IPS-18a (cell line): ENCODE results near the gene ATP6V1G2.

Source experiments
- H3K27ac ChIP-seq: one replicate; pipeline ENCODE4 v1.5.1; 2013; ENCODE audit warnings: low read length
- H3K27me3 ChIP-seq: one replicate; pipeline ENCODE4 v1.6.1; 2013; ENCODE audit warnings: mild to moderate bottlenecking, low read length; ENCODE audit not compliant: control insufficient read depth, insufficient read depth
- H3K36me3 ChIP-seq: one replicate; pipeline ENCODE4 v1.6.1; 2013; ENCODE audit warnings: low read depth, low read length; ENCODE audit not compliant: control insufficient read depth
- H3K4me1 ChIP-seq: one replicate; pipeline ENCODE4 v1.6.1; 2013; ENCODE audit warnings: low read depth, low read length; ENCODE audit not compliant: control insufficient read depth
- H3K4me3 ChIP-seq: one replicate; pipeline ENCODE4 v1.5.1; 2013; ENCODE audit warnings: low read length
- H3K9ac ChIP-seq: one replicate; pipeline ENCODE4 v1.6.1; 2013; ENCODE audit warnings: mild to moderate bottlenecking, low read length, moderate library complexity
- H3K9me3 ChIP-seq: one replicate; pipeline ENCODE4 v1.6.1; 2013; ENCODE audit warnings: low read depth, low read length; ENCODE audit not compliant: control insufficient read depth

The ATP6V1G2 gene

DNA sequence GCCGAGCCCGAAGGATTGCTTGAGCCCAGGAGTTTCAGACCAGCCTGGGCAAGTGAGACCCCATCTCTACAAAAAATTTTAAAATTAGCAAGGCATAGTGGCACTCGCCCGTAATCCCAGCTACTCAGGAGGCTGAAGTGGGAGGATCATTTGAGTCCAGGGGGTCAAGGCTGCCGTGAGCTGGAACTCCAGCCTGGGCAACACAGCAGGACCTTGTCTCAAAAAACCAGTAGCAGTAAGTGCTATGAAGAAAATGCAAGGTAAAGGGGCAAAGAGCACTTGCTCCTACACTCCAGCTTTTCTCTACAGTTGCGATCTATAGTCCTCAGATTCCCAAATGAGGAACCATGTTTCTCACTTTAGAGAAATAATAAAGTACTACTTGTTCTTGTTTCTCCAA, 2.8 kb downstream of the ATP6V1G2 start:
- Histone ChIP-seq H3K4me1 (peaks cover 17% of the 10 kb centered on the region), H3K27me3 (no peaks in the 10 kb centered on the region), H3K9ac (no peak overlapping the region), H3K27ac (no peak overlapping the region), H3K9me3 (no peaks in the 10 kb centered on the region), H3K36me3 (peaks cover 22% of the 10 kb centered on the region), H3K4me3 (no peak overlapping the region)

DNA sequence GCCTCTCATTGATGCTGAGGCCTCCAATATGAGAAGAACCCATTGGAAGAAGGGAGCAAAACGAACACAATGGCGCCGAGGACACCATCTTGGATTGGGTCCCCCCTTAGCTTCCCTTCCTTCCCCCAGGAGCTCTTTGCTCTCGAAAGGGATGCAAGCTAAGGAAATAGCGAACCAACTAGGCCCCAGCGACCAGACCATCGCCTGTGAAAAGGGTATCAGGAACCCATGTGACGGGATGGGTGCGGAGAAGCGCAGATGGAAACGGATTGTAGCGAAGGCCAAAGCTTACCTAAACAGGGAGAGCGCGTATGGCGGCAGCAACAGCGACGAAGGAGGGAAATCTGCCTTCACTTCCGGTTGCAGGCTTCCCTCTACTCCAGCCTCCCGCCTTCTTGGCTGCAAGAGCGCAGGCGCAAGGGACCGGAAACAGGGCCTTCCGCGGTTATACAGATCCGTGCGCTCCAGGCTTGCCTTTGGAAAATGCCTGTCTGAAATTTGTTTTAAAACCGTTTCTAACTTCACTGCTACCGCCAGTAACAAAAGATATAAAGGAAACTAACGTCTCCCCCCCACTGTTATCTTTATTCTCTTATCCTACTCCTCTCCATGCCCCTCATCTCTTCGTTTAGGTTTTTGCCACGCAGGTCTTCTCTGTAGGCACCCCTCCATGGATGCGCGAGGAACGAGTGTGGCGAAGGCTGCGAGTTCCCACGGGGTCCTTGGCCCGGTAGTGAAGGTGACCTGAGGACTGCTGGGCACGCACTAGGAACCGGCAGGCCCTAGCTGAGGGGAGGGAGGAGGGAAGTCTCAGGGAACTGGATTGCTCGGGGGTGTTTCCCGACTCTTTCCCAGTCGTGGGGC, 4.5 kb downstream of the ATP6V1G2 start, which contains the start of gene DDX39B:
Gene DDX39B, minus strand, starts transcription at position 346 of the 864 bp plus-strand sequence. CDS start 1,471 bp downstream, outside the sequence.
- peak within 1 kb of the TSS; percentile 87 for H3K4me3 ChIP-seq
- no peaks in the 10 kb centered on the region for H3K27me3 ChIP-seq
- H3K4me1 ChIP-seq: peaks cover 17% of the 10 kb centered on the region
- peak within 1 kb of the TSS; percentile 98 for H3K9ac ChIP-seq
- H3K27ac ChIP-seq: peak within 1 kb of the TSS; percentile 96
- H3K9me3 ChIP-seq: no peaks in the 10 kb centered on the region
- H3K36me3 ChIP-seq: peaks cover 33% of the 10 kb centered on the region

- H3K27ac ChIP-seq: peak overlapping the region; percentile 96
- H3K9ac ChIP-seq: peak overlapping the region; percentile 98
- peak overlapping the region; percentile 87 for H3K4me3 ChIP-seq
- H3K4me1 ChIP-seq: peaks cover 15% of the 10 kb centered on the region
- H3K36me3 ChIP-seq: peaks cover 40% of the 10 kb centered on the region
- H3K27me3 ChIP-seq: no peaks in the 10 kb centered on the region
- no peaks in the 10 kb centered on the region for H3K9me3 ChIP-seq
Observed at GRCh38 chr6:31541059-31541657, 5.2 kb downstream of the ATP6V1G2 start.

DNA sequence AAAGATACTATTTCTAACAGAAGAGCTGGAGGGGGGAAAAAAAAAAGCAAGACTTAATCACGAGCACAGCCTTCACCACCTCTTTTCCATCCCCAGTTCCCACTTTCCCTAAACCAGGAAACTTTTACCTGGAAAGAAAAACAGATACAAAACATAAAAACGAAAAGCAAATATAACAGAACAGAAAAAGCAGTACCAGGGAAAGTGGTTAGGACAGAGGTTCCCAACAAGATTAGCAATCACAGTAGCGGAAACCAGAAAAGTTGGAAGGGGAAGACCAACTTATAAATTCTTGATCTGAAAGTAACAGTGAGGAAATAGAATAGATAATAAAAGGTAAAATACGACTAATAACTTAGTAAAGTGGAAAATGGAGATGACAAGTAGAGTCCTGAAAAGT, 5.8 kb downstream of the ATP6V1G2 start:
- Histone ChIP-seq H3K36me3 (peaks cover 46% of the 10 kb centered on the region), H3K4me3 (peak overlapping the region; percentile 87), H3K27ac (no peak overlapping the region), H3K27me3 (no peaks in the 10 kb centered on the region), H3K4me1 (peaks cover 13% of the 10 kb centered on the region), H3K9me3 (no peaks in the 10 kb centered on the region), H3K9ac (peak overlapping the region; percentile 98)

DNA sequence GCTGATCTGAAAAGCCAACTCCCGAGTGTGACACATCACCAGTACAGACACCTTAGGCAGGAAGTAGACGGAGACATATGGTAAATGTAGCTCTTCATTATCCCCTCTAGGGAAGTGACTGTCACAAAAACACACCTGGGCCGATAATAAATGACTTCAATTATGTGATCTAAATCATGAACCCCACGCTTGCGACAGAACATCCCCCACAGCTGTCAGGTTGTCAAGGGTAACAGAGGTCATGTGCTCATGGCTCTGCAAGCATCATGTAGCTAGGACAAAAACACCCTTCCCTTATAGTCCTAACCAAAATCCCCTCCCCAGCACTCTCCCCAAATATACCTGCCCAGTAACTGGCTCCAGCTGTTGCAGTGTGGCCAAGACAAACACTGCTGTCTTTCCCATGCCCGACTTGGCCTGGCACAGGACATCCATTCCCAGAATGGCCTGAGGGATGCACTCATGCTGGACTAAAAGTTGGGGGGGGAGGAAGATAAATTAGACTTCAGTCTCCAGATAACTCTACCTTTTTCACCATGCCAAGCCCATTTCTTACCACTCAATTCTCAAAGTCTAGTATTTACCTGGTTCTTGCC, 7.5 kb downstream of the ATP6V1G2 start:
- H3K27ac ChIP-seq: no peak overlapping the region
- H3K27me3 ChIP-seq: no peaks in the 10 kb centered on the region
- H3K36me3 ChIP-seq: peaks cover 63% of the 10 kb centered on the region
- H3K9ac ChIP-seq: no peak overlapping the region
- no peaks in the 10 kb centered on the region for H3K9me3 ChIP-seq
- H3K4me1 ChIP-seq: peaks cover 13% of the 10 kb centered on the region
- peak overlapping the region; percentile 87 for H3K4me3 ChIP-seq

DNA sequence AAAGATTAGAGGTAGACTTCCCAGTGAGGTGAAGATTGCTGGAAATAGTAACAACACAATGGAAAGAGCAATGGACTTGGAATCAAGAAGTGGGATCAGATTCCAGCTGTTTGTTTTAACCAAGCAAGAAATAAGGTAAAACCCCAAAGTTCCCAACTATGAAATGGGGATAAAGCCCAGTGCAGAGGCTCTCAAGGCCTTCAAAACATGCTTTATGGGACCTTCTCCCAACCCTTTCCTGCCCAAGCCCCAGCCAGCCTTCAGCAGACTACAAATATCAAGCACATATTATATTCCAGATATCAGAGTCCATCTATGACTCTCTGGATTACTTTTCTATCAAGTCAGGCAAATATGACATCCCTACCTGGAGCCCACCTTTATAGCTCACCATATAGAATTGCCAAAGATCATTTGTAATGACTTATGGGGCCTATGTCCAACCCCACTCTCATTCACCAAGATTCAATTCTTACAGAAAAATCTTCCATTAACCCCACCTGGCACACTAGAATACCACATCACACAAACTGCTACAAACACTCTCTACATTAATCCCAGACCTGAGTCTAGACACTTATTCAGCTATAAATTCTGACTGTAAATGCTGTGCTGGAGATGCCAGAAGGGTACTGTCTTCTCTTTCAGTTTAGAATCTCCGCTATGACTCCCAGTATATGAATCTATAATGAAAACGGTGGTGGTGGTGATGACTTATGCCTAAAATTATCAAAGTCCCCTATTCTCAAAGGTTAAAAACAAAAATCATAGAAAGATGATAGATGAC, 10.7 kb downstream of the ATP6V1G2 start:
- no peak overlapping the region for H3K4me3 ChIP-seq
- no peaks in the 10 kb centered on the region for H3K27me3 ChIP-seq
- H3K9me3 ChIP-seq: no peaks in the 10 kb centered on the region
- H3K9ac ChIP-seq: no peak overlapping the region
- peaks cover 95% of the 10 kb centered on the region for H3K36me3 ChIP-seq
- H3K27ac ChIP-seq: no peak overlapping the region
- H3K4me1 ChIP-seq: peaks cover 9% of the 10 kb centered on the region

DNA sequence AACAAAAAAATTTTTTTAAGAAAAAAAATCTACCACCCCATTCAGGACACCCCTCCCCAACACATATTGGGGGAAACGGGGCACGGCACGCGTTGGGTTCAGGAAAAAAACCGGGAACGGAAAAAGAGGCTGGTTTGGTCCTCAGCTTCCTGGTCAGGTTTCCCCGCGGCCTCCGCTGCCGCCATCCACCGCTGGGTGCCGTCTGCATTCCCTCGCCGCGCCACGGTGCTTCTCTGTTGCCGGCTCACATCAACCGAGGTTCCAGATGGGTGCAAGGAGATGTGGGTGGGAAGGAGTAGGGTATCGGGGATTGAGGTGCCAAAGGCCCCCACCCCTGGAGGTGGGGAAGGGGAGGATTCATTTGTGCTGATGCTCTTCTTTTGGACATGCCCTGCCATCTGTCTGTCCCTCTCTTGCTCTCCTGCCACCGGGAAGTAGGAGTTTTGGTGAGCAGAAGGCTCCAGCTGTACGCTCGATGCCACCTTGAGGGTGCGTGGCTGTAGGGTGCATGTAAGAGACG, 11.8 kb downstream of the ATP6V1G2 start:
- Histone ChIP-seq H3K9me3 (no peaks in the 10 kb centered on the region), H3K36me3 (peaks cover 95% of the 10 kb centered on the region), H3K27ac (no peak overlapping the region), H3K27me3 (no peaks in the 10 kb centered on the region), H3K9ac (no peak overlapping the region), H3K4me3 (no peak overlapping the region), H3K4me1 (peaks cover 4% of the 10 kb centered on the region)

DNA sequence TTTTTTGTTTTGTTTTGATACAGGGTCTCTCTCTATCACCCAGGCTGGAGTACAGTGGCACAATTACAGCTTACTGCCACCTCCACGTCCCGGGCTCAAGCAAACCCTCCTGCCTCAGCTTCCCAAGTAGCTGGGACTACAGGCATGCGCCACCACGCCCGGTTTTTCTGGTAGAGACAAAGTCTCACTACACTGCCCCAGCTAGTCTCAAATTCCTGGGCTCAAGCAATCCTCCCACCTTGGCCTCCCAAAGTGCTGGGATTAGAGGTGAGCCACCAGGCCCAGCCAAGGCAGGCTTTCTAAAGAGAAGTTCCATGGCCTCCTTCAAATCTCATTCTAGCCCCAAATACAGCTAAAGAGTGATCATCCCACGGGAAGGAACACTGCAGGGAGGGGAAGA, 12.4 kb downstream of the ATP6V1G2 start:
- Histone ChIP-seq H3K9ac (no peak overlapping the region), H3K4me3 (no peak overlapping the region), H3K27me3 (no peaks in the 10 kb centered on the region), H3K4me1 (no peaks in the 10 kb centered on the region), H3K27ac (no peak overlapping the region), H3K36me3 (peaks cover 93% of the 10 kb centered on the region), H3K9me3 (no peaks in the 10 kb centered on the region)

GRCh38 chr6:31533455-31533841, 13.0 kb downstream of the ATP6V1G2 start:
- Histone ChIP-seq H3K4me3 (no peak overlapping the region), H3K4me1 (no peaks in the 10 kb centered on the region), H3K27ac (no peak overlapping the region), H3K9ac (no peak overlapping the region), H3K36me3 (peaks cover 87% of the 10 kb centered on the region), H3K27me3 (no peaks in the 10 kb centered on the region), H3K9me3 (no peaks in the 10 kb centered on the region)

DNA sequence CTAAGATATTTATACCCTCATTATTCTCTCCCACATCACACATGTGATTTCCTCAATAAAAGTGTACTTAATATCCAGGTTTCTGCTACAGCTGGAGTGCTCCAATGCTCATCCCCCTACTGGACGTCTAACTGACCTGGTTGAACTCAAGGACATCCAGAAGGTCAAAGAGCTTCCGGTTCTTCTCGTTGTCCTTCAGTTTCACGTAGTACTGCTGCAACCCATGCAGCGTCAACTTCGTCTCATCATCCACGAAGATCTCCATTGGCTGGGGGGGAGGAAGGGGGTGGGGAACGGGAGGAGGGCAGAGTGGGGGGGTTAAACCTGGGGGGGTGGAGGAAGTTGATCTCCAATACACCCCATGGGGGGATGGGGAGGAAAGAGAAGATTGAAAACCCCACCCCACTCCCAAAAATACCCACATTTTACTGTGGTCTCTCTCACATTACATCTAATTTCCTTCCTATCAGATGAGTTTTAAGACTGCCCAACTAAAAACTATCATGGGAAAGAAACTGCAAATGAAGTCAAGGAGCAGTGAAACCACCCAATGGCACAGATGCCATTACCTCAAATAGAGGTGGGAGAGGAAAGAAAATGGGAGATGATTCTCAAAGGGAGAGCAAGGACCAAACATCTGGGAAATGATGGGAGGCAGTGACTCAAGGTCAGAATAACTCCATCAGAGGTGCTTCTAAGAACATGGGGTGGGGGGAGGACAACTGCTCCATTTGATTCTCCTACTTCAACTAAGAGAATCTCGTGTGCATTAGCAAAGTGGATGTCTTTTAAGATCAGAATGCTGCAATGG, 13.6 kb downstream of the ATP6V1G2 start:
- Histone ChIP-seq H3K4me1 (no peaks in the 10 kb centered on the region), H3K9ac (no peak overlapping the region), H3K9me3 (no peaks in the 10 kb centered on the region), H3K4me3 (no peak overlapping the region), H3K27me3 (no peaks in the 10 kb centered on the region), H3K36me3 (peaks cover 81% of the 10 kb centered on the region), H3K27ac (no peak overlapping the region)
